Smooth muscle cell (in vitro differentiated cells): ENCODE data around the gene MMRN2. TPM values are rescaled to one million over a fixed set of nuclear protein-coding genes. Genes with fewer than 3 reads are reported as not detected.
A peak's percentile ranks its signal among the peaks of the same experiment; 100 is the strongest.

Source experiments
- DNase-seq: peaks from one replicate; lab custom pipeline; 2025; ENCODE audit not compliant: unreplicated experiment; lab: John Stamatoyannopoulos, UW
- H2AFZ ChIP-seq: fragments of 200-600 bp; sonication (generic); 2 replicates; pipeline ENCODE4 v1.6.0; 2016; ENCODE audit warnings: antibody characterized with exemption, low read depth, mild to moderate bottlenecking
- H3F3A ChIP-seq: fragments of 200-600 bp; sonication (generic); 2 replicates; pipeline ENCODE4 v1.6.0; 2017; ENCODE audit warnings: antibody characterized with exemption, low read depth
- H3K27ac ChIP-seq: fragments of 200-600 bp; sonication (generic); 2 replicates; pipeline ENCODE4 v1.5.1; 2016; ENCODE audit warnings: low read depth, mild to moderate bottlenecking
- H3K27me3 ChIP-seq: fragments of 200-600 bp; sonication (generic); 2 replicates; pipeline ENCODE4 v1.6.1; 2016; ENCODE audit warnings: low read depth, mild to moderate bottlenecking
- H3K36me3 ChIP-seq: fragments of 200-600 bp; sonication (generic); 2 replicates; pipeline ENCODE4 v1.5.1; 2016; ENCODE audit warnings: low read depth
- H3K4me1 ChIP-seq: fragments of 200-600 bp; sonication (generic); 2 replicates; pipeline ENCODE4 v1.5.1; 2016; ENCODE audit warnings: low read depth
- H3K4me2 ChIP-seq: fragments of 200-600 bp; sonication (generic); 2 replicates; pipeline ENCODE4 v1.6.0; 2016; ENCODE audit warnings: mild to moderate bottlenecking
- H3K4me3 ChIP-seq: fragments of 200-600 bp; sonication (generic); 2 replicates; pipeline ENCODE4 v1.5.1; 2016; ENCODE audit warnings: mild to moderate bottlenecking
- H3K79me2 ChIP-seq: fragments of 200-600 bp; sonication (generic); 2 replicates; pipeline ENCODE4 v1.6.0; 2016; ENCODE audit warnings: low read depth, mild to moderate bottlenecking
- H3K9ac ChIP-seq: fragments of 200-600 bp; sonication (generic); 2 replicates; pipeline ENCODE4 v1.6.0; 2016; ENCODE audit warnings: low read depth
- H3K9me3 ChIP-seq: fragments of 200-600 bp; sonication (generic); replicated peaks from 2 replicates; pipeline ENCODE4 v1.5.1; 2016; ENCODE audit warnings: low read depth
- H4K20me1 ChIP-seq: fragments of 200-600 bp; sonication (generic); 2 replicates; pipeline ENCODE4 v1.6.0; 2016; ENCODE audit warnings: low read depth
- CTCF ChIP-seq: fragments of 200-600 bp; sonication (generic); IDR thresholded peaks from 2 replicates; pipeline ENCODE4 v1.5.1; 2017; ENCODE audit warnings: borderline replicate concordance, mild to moderate bottlenecking, antibody characterized with exemption; ENCODE audit not compliant: insufficient read depth, poor library complexity, severe bottlenecking
- WGBS: methylation state at CpG from one replicate; pipeline ENCODE4 v1.1.7; 2016; ENCODE audit warnings: low lambda C conversion rate; 5-methylcytosine and 5-hydroxymethylcytosine counted together
- polyA plus RNA-seq: library from polyadenylated mRNA; unstranded; fragments of >200 nt; fragmentation: Nextera tagmentation; extraction: Ambion mirVana; gene quantifications from 2 replicates; pipeline ENCODE4 v1.2.1, GENCODE V29; 2016
- total RNA-seq: library from RNA; depleted of rRNA; stranded (reverse); fragments of >200 nt; gene quantifications from 2 replicates; pipeline ENCODE4 v1.2.3, GENCODE V29; 2014

MMRN2 gene
- total and polyA plus RNA-seq, 2 experiments from 2014 or later: 0.09 to 0.16 TPM

GRCh38 chr10:86969421-86970041, 12.1 kb upstream of the MMRN2 start:
- H2AFZ ChIP-seq: no peak overlapping the region
- no peak overlapping the region for H3K9ac ChIP-seq
- no peaks in the 10 kb centered on the region for H3K27me3 ChIP-seq
- no peaks in the 10 kb centered on the region for H3K79me2 ChIP-seq
- peaks cover 30% of the 10 kb centered on the region for H3K4me1 ChIP-seq
- H3K9me3 ChIP-seq: no peaks in the 10 kb centered on the region
- TF ChIP-seq CTCF: no peak
- H3K4me3 ChIP-seq: peak overlapping the region; percentile 70
- no peaks in the 10 kb centered on the region for H4K20me1 ChIP-seq
- WGBS: 60% methylated on average over 8 of the region's 8 CpGs
- H3F3A ChIP-seq: peaks cover 7% of the 10 kb centered on the region
- peak overlapping the region; percentile 85 for H3K4me2 ChIP-seq
- no peaks in the 10 kb centered on the region for H3K36me3 ChIP-seq
- H3K27ac ChIP-seq: peak overlapping the region; percentile 95
- DNase-seq: no peak

- H3K4me1 ChIP-seq: peaks cover 30% of the 10 kb centered on the region
- peak overlapping the region; percentile 95 for H3K27ac ChIP-seq
- no peaks in the 10 kb centered on the region for H4K20me1 ChIP-seq
- H3K79me2 ChIP-seq: no peaks in the 10 kb centered on the region
- no peak for TF ChIP-seq CTCF
- H3K27me3 ChIP-seq: no peaks in the 10 kb centered on the region
- no peak for DNase-seq
- H2AFZ ChIP-seq: no peak overlapping the region
- no peak overlapping the region for H3K9ac ChIP-seq
- no peaks in the 10 kb centered on the region for H3K36me3 ChIP-seq
- no peaks in the 10 kb centered on the region for H3K9me3 ChIP-seq
- H3K4me2 ChIP-seq: no peak overlapping the region
- H3F3A ChIP-seq: peaks cover 7% of the 10 kb centered on the region
- WGBS: 92% methylated on average over 9 of the region's 9 CpGs
- H3K4me3 ChIP-seq: no peak overlapping the region
These were observed 11.6 kb upstream of the MMRN2 start for GRCh38 chr10:86968994-86969355.

DNA sequence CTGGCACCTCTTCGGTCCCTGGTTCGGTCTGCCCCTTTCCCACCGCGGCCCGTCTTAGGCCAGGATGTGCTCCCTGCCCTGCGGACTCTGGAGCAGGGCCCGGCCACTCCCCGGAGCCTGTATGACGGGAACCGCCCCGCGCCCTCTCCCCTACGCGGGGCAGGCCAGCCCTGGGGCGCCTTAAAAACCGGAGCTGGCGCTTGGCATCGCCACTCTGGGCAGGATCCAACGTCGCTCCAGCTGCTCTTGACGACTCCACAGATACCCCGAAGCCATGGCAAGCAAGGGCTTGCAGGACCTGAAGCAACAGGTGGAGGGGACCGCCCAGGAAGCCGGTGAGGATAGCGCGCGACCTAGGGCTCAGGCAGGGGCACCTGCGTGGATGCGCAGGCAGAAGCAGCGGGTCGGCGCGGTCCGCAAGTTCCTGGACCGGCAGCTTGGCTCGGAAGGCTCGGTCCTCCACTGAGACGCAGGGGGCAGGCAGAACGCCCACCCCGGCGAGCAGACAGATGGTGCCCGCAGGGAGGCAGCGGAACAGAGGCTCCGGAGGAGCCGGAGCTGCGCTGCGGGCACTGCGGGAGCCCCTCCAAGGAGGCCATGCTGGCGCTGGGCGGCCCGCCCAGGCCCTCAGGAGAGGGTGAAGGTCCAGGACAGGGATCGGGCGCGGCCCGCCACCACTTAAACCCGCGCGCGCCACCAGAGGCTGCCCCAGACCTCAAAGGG, 11.0 kb upstream of the MMRN2 start, which contains the start of gene ADIRF:
ADIRF (plus strand) TSS at position 212 of the 723 bp plus-strand sequence; CDS start at position 275, 63 bp downstream.
- H3K9me3 ChIP-seq: no peaks in the 10 kb centered on the region
- peak within 1 kb of the TSS; percentile 95 for H3K27ac ChIP-seq
- H3K9ac ChIP-seq: no peak within 1 kb of the TSS
- no peaks in the 10 kb centered on the region for H3K79me2 ChIP-seq
- 96% methylated on average over 51 of the region's 59 CpGs for WGBS
- H3K36me3 ChIP-seq: no peaks in the 10 kb centered on the region
- no peak for DNase-seq
- no peak within 1 kb of the TSS for H3K4me3 ChIP-seq
- no peaks in the 10 kb centered on the region for H4K20me1 ChIP-seq
- H3F3A ChIP-seq: peaks cover 7% of the 10 kb centered on the region
- no peaks in the 10 kb centered on the region for H3K27me3 ChIP-seq
- H3K4me2 ChIP-seq: no peak within 1 kb of the TSS
- H3K4me1 ChIP-seq: peaks cover 30% of the 10 kb centered on the region
- H2AFZ ChIP-seq: no peak within 1 kb of the TSS
- TF ChIP-seq CTCF: no peak
